Thoracic aorta (tissue), 2 donors: ENCODE results near the gene TEX29. TPM values are rescaled to one million over a fixed set of nuclear protein-coding genes. Genes with fewer than 3 reads are reported as not detected.

Experiments
- ATAC-seq: fragments of 150-250 bp; one replicate; pipeline ENCODE4 v1.8.0; 2017; ENCODE audit warnings: low read depth; ENCODE audit not compliant: insufficient number of reproducible peaks, low FRiP score
- DNase-seq: peaks from one replicate; pipeline ENCODE4 v3.0.0-alpha.2; 2020; ENCODE audit warnings: low spot score
- H3K27ac ChIP-seq, 2 donors: fragments of 200-600 bp; sonication (generic); 1 replicate in 1 of 2; 2 replicates in 1 of 2; pipeline ENCODE4 v1.5.1; 2016; ENCODE audit warnings: mild to moderate bottlenecking in 2 of 2, moderate library complexity in 2 of 2
- H3K27me3 ChIP-seq: fragments of 200-600 bp; sonication (generic); replicated peaks from 2 replicates; pipeline ENCODE4 v1.6.0; 2016; ENCODE audit warnings: mild to moderate bottlenecking; ENCODE audit not compliant: insufficient read depth
- H3K36me3 ChIP-seq: fragments of 200-600 bp; sonication (generic); one replicate; pipeline ENCODE4 v1.5.1; 2016
- H3K4me1 ChIP-seq, 2 donors: fragments of 200-600 bp; sonication (generic); 1 replicate in 1 of 2; 2 replicates in 1 of 2; pipeline versions ENCODE4 v1.5.1 to v1.6.0; 2016; ENCODE audit warnings: low read depth in 2 of 2, mild to moderate bottlenecking in 1 of 2; ENCODE audit not compliant: control insufficient read depth in 1 of 2
- H3K4me3 ChIP-seq: fragments of 200-600 bp; sonication (generic); 2 replicates; pipeline ENCODE4 v1.5.1; 2016; ENCODE audit warnings: mild to moderate bottlenecking
- H3K9me3 ChIP-seq: fragments of 200-600 bp; sonication (generic); 2 replicates; pipeline ENCODE4 v1.5.1; 2016
- total RNA-seq, 2 donors: library from RNA; depleted of rRNA; stranded (reverse); fragments of >200 nt; gene quantifications; one replicate each; pipeline versions ENCODE4 v1.1.0 to v1.2.3, GENCODE V29; 2016
- TF ChIP-seq, protein P1 (sequence below): fragments of 200-600 bp; sonication (generic); IDR thresholded peaks from one replicate; pipeline ENCODE4 v1.5.1; 2019; ENCODE audit warnings: antibody characterized with exemption

Gene TEX29
- total RNA-seq, 2 donors from 2014 or later: not detected

DNA sequence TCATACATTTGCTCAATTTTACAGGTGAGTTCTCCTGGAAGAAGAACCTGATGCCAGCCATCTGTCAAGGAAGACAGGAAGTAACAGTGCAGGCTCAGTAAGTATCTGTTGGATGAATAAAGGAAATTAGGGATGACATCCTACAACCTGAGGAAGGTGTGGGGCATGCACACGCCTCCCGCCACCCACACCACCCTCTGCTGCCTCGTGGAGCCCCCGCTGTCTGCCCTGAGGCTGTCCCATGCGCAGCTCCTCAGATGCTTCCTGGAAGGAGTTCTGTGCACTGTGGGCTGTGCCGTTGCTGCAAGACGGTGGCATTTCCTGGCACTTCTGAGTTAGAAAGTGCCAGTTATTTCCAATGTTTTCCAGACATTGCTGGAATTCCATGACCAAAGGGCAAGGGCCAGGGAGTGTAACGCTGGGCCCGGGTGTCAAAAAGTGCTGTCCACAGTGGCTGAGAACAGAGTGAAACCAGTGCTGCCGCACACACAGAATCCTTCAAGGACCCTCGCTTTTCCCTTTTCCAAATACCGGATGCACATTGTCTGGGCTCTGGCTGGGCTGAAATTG, 4.2 kb upstream of the TEX29 start:
- no peak for DNase-seq
- Histone ChIP-seq H3K27me3 (no peaks in the 10 kb centered on the region), H3K36me3 (no peaks in the 10 kb centered on the region), H3K9me3 (no peaks in the 10 kb centered on the region), H3K4me3 (no peak overlapping the region), H3K4me1 (peaks cover 0 to 12% of the 10 kb centered on the region in 2 donors), H3K27ac (no peak overlapping the region)
- TF ChIP-seq, protein P1, sequence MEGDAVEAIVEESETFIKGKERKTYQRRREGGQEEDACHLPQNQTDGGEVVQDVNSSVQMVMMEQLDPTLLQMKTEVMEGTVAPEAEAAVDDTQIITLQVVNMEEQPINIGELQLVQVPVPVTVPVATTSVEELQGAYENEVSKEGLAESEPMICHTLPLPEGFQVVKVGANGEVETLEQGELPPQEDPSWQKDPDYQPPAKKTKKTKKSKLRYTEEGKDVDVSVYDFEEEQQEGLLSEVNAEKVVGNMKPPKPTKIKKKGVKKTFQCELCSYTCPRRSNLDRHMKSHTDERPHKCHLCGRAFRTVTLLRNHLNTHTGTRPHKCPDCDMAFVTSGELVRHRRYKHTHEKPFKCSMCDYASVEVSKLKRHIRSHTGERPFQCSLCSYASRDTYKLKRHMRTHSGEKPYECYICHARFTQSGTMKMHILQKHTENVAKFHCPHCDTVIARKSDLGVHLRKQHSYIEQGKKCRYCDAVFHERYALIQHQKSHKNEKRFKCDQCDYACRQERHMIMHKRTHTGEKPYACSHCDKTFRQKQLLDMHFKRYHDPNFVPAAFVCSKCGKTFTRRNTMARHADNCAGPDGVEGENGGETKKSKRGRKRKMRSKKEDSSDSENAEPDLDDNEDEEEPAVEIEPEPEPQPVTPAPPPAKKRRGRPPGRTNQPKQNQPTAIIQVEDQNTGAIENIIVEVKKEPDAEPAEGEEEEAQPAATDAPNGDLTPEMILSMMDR: no peak
- no peak for ATAC-seq

DNA sequence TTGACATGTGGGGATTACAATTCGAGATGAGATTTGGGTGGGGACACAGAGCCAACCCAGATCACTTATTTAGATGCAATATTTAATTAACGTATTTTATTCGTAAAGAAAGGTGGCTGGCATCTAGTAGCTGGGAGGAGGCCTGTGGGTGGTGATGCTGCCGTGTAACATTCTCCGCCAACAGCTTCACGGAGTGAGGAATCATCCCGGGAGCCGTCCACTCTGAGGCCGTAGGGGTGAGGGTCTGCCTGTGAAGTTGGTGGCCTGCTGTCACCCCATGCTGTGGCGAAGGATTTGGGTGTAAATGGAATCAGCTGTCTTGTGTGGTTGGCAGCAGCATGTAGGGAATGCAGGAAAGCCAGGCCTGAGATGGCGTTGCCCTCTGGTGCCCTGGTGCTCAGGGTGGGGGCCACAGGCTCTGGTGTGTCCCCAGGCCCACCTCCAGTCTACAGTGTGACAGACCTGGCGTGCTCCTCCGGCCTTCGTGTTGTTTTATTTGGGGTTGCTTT, 3.3 kb upstream of the TEX29 start:
- DNase-seq: no peak
- Histone ChIP-seq H3K9me3 (no peaks in the 10 kb centered on the region), H3K27ac (no peak overlapping the region), H3K4me1 (peaks cover 0 to 12% of the 10 kb centered on the region in 2 donors), H3K4me3 (no peak overlapping the region), H3K27me3 (no peaks in the 10 kb centered on the region), H3K36me3 (no peaks in the 10 kb centered on the region)
- TF ChIP-seq, protein P1: no peak
- no peak for ATAC-seq

DNA sequence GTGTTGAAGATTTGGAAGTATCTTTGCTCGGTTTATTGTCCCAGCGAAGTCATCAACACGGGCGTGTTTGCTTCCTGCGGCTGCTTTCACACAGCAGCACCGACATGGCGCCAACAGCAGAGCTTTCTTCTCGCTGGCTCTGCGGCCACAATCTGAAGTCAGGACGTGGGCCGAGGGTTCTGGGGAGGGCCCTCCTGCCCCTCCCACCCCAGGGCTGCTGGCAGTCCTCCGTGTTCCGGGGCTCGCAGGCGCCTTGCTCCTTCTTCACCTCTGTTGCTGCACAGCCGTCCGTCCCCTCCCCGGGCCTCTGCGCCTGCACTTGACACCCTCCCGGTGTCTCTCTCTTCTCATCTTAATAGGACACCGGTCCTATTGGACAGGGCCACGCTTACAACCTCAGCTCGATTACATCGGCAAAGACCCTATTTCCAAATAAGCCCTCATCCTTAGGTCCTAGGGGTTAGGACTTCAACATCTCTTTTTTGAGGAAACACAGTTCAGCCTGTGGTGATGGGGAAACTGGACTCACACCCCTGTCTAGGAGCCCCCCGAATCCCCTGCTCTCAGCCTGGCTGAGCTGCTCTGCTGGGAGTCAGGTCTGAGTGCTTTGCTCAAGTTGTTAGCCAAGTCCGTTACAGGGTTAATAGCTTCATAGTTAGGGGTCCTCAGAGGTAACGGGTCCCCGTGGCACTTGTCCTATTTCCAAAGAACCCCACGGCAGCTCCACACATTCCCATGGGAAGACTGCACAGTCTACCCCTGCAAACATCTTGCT, 2.7 kb upstream of the TEX29 start:
- Histone ChIP-seq H3K4me1 (peaks cover 0 to 12% of the 10 kb centered on the region in 2 donors), H3K4me3 (no peak overlapping the region), H3K27ac (no peak overlapping the region), H3K27me3 (no peaks in the 10 kb centered on the region), H3K9me3 (no peaks in the 10 kb centered on the region), H3K36me3 (no peaks in the 10 kb centered on the region)
- DNase-seq (no peak), ATAC-seq (no peak)
- TF ChIP-seq, protein P1: no peak

DNA sequence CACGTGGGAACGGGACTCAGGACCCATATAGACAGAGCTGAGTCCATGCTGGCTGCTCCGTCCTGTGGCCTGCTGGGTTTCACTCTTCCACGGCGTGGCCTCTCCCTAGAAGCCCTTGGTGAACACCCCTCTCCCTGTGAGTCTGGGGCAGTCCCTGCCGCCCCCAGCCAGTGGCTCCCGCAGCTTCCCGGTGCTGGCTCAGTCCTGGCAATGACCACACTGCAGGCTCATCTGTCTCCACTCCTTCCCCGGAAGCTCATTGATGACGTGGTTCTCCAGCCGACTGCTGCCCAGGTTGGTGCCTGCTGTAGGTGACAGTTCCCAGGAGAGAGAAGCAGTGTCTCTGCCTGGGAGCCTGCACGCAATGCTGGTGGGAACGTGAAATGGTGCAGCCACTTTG, 2.1 kb upstream of the TEX29 start:
- ATAC-seq (no peak), DNase-seq (no peak)
- Histone ChIP-seq H3K27ac (no peak overlapping the region), H3K9me3 (no peaks in the 10 kb centered on the region), H3K4me1 (peaks cover 0 to 12% of the 10 kb centered on the region in 2 donors), H3K27me3 (no peaks in the 10 kb centered on the region), H3K4me3 (no peak overlapping the region), H3K36me3 (no peaks in the 10 kb centered on the region)
- TF ChIP-seq, protein P1: no peak

DNA sequence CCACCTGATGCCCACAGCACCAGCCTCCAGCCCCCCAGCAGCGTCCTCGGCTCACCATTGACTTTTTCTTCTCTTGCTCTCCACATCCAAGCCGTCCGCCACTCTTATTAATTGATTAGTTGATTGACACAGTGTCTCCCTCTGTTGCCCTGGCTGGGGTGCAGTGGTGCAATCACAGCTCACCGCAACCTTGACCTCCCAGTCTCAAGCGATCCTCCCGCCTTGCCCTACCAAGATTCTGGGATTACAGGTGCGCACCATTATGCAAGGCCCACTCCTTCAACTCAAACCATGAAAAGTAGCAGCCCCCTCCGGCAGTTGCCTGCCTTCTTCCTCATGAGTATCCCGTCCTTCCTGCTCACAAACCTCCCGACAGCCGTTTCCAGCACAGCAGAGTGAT, 921 bp upstream of the TEX29 start:
- ATAC-seq: no peak
- Histone ChIP-seq H3K27ac (no peak overlapping the region), H3K36me3 (no peaks in the 10 kb centered on the region), H3K4me3 (no peak overlapping the region), H3K4me1 (peaks cover 0 to 12% of the 10 kb centered on the region in 2 donors), H3K27me3 (no peaks in the 10 kb centered on the region), H3K9me3 (no peaks in the 10 kb centered on the region)
- no peak for DNase-seq
- TF ChIP-seq, protein P1: no peak
